ENCODE data around the gene GMIP.

GMIP gene

GRCh38 chr19:19659646-19660245, 16.3 kb upstream of the GMIP start:
- no peak for DNase-seq

GRCh38 chr19:19657397-19657783, 13.9 kb upstream of the GMIP start:
- DNase-seq: no peak

- DNase-seq: no peak
These were observed 13.3 kb upstream of the GMIP start for GRCh38 chr19:19656451-19657396.

DNA sequence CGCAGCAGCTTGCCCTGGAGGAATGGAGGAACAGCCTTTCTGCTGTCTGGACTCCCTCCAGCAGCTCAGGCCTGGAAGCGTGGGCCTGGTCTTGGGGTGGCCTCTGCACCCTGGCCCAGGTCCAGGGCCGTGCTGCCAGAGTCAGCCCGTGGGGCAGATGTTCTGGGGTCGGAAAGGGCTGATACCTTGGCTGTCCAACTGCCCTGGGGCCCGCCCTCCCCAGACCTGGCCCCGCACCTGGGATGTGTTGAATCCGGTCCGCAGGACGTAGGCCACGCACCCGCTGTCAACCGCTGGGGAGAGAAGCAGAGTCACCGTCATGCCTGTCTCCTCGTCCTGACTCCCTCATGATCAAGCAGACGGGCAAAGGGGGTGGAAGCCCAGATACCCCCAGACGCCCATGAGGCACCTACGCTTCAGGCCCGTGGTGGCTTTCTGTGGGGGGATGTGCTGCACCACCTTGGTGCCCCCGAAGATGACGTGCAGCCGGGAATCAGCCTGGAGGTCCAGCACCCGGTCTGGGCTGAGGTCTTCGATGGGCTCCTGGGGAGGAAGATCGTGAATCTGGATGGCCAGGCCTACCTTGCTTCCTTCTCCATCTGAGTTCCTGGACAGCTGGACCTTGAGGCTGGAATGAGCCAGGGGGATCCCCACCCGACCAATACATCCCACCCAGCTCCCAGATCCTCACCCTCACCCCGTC, 12.3 kb upstream of the GMIP start:
- no peak for DNase-seq

DNA sequence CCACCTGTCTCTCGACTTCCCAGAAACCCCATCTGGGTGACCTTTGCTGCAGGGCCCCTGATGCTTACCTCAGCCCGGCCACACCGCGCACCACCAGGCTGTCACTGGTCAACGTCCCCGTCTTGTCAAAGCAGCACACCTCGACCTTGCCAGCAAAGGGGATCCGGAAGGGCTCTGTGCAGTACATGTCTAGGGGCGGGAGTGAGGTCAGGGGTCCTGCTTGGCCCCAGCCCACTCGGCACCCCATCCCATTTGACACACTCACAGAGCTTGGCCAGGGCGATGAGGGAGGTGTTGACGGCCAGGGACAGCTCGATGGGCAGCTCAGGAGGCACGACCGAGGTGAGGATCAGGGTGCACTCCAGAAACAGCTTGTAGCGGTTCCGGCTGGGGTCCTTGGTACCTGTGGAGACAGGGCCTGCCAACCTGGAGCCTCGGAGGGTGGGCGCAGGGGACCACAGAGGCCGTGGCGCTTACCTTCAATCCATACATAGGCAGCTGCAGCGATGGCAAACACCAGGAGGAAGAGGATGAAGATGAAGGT, 11.7 kb upstream of the GMIP start:
- no peak for DNase-seq

DNA sequence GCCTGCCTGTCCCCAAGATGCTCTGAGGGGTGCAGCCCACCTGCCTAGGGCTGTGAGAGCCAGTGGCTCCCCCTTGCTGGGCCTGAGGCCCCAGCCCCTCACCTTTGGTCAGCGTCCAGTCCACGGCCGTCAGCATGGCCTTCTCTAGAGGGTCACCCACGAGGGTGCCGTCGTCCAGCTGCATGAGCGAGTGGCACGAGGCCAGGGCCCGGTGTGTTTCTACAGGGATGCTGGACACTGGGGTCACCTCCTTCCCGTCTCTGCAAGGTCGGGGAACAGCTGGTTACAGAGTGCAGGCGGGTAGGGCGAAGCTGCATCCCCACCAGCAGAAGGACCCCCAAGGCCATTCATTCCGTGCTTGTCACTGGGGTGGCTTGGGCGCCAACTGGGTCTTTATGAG, 11.0 kb upstream of the GMIP start:
- no peak for DNase-seq

DNA sequence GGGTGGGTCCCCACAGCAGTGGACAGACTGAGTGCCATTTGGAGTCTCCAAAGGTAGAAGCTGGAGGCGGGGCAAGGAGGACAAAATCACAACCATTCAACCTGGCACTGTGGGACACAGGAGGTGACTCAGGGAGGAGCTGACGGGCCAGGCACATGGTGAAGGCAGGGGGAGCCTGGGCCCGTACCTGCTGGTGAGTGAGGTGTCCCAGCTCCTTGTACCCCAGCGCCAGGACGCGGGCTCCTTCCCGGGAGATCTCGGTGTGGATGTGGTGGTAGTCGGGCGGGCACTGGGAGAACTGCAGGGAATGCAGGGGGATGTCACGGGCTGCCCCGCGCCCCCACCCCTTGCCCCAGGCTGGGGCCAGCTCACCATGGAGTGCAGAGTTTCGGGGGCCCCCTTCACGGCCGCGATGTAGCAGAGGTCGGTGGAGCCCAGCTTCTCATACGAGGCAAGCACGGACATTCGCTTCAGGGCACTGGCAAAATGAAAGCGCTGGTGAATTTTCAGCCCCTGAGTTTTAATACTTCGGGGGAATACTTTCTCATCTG, 10.2 kb upstream of the GMIP start:
- no peak for DNase-seq

- DNase-seq: no peak
These were observed 9.2 kb upstream of the GMIP start for GRCh38 chr19:19652482-19653295.

DNA sequence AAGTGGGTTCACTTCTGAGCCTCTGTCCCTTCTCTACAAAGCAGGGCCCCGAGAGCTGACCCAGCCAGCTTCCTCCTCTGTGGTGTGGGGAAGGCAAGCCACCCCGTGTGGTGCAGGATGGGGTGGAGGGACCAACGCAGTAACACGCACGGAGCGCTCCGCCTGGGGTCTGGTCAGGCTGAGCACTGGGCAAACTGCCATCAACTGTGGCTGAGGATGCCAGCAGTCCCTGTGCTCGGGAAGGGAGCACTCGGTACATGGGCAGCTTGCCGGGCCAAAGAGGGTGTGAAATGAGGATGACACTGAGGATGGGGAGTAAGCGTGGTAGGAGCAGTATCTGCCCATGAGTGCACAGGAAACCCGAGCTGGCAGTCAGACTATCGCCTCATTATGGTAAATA, 7.6 kb upstream of the GMIP start:
- DNase-seq: no peak

DNA sequence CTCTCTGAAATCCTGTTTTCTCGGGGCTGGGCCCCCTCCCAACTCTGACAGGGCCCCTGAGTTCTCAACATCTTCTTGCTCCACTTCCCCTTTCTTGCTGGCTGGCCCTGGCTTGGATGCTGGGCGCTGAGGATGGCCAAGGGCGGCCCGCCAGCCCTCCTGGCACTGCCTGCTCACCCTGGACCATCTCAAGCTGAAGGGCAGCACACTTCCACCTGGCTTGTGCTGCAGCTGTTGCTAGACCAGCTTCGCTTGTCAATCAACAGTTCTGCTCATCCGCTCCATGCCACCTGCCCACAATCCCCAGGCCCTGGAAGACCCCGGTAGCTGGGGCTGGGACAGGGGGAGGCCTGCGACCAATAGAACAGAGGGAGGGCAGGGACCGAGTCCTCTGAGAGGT, 6.9 kb upstream of the GMIP start:
- peak; percentile 28 to 43 for DNase-seq

DNA sequence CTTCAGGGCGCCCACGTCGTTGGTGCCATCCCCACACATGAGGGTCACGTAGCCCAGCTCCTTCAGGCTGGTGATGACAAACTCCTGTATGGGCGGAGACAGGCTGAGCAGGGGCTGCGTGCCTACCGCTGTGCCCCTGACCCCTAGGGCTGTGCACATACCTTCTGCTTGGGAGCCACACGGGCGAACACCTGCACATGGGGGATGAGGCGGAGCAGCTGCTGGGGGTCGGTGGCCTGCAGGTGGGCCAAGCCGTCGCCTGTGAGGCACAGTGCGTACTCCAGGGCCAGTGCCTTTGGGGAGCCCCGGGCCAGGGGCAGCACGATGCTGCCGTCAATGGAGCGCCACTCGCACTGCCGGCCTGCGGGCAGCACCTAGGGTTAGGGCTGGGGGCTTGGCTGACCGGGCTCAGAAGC, 6.1 kb upstream of the GMIP start:
- DNase-seq: no peak

DNA sequence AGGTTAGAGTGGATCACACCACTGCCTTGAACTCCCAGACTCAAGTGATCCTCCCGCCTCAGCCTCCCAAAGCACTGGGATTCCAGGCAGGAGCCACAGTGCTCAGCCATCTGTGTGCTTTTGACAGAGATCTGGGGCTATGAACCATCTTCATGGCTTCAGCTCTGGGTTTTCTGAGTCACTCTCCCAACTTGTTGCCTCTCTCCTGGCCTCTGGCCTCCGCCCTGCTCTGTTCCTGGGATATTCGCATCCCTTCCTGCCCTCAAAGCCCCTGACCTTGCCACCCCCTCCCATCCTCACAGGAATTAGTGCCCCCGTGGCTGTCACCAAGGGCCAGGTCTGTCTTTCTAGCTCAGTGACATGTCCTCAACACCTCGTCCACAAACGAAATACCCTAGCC, 5.7 kb upstream of the GMIP start:
- no peak for DNase-seq

DNA sequence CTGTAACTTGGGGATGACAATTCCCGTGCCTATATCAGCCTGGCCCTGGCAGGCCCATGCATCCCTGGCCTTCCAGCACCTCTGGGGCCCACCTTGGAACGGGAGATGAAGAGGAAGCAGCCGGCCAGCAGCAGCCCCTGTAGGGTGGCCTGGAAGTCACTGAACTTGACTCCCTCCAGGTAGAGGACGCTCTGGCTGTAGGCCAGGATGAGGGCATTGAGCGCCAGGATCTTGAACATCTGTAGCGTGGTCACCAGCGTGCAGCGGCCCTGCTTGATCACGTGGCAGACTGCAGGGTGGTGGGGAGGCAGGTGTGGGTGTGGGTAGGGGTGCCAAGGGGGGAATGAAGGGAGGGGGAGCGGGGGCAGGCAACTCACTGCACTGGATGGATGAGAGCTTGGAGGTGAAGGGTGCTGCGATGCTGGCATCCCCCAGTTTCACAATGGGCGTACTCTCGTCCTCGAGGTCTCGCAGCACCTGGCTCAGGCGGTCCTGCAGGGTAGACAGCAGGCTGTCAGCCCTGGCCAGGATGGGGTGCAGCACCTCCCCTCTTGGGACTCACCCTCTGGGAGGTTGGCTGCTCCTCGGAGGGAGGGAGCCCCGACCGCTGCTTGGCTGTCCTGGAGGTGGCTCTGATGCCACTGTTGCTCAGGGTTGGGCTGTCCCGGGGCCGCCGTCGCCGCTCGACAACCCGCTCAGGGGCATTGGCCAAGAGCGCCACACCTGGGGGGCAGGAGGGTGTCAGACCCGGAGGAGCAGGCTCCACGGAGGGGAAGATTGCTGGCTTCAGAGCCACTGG, 3.8 kb upstream of the GMIP start:
- no peak for DNase-seq

DNA sequence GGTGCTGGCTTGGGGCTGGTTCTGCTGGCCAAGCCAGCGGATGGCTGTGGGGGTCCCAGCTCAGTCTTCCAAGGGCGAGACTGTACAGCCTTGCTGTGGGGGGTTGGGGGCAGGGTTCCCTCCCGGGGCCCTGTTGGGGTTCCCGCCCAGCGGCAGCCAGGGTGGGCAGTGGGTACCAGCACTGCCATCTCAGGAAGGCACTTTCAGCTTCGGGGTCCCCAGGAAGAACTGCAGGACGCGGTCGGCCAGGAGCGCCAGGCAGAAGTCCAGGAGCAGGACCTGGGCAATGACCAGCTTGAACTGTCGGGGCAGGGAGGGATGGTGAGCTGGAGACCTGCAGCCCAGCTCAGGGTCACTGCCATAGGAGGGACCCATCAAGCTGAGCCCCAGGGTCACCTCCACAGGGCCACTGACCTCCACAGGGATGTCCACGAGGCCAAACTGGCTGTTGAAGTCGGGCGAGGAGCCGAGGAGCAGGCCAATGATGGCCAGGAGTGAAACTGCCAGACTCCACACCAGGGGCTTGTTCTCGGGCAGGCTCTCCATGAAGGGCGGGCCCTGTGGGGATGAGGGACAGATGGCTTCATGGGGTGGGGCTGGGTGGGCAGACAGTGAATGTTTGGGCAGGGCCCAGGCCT, 1.9 kb upstream of the GMIP start:
- DNase-seq: no peak

DNA sequence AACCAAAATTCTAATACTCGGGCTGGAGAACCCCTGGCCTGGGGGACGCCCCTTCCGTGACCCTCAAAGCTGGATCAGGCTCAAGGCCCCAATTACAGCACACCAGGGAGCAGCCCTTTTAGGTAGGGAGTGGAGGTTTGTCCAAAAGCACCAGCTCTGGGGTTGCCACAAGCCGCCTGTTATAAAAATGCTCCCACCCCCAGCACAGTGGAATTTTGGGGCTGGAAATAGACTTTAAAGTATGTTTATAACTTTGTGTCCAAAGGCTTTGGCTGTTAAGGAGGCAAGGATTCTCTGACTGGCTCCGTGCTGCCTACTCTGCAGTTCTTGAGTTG, 564 bp upstream of the GMIP start:
- no peak for DNase-seq

DNA sequence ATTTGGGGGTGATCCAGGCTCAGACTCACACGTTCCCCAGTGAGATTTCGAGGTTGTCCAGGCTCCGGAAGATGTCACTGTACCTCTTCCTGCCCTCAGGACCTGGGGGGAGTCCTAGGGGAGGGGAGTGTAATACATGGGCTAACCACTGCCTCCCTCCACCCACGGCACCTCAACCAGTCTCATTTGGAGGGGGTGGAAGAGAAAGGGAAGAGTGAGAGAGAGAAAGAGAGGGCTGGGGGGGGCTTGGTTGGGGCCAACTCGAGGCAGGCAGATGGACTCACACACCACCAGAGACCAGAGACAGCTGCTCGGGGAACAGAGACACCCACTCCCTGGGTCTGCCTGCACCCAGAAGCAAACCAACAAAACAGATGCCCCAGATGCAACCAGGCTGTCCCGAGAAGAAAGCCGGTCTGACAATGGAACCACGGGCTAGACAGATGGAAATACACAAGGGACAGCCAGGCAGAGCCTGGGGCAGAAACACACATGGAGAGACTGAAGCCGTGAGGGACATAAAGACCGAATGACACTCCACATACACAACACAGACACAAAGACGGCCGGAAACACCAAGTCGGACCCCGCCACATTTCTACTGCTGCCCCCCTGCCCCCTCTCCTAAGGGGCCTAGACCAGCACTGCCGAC, 825 bp downstream of the GMIP start:
- DNase-seq: peak; percentile 46 to 54

DNA sequence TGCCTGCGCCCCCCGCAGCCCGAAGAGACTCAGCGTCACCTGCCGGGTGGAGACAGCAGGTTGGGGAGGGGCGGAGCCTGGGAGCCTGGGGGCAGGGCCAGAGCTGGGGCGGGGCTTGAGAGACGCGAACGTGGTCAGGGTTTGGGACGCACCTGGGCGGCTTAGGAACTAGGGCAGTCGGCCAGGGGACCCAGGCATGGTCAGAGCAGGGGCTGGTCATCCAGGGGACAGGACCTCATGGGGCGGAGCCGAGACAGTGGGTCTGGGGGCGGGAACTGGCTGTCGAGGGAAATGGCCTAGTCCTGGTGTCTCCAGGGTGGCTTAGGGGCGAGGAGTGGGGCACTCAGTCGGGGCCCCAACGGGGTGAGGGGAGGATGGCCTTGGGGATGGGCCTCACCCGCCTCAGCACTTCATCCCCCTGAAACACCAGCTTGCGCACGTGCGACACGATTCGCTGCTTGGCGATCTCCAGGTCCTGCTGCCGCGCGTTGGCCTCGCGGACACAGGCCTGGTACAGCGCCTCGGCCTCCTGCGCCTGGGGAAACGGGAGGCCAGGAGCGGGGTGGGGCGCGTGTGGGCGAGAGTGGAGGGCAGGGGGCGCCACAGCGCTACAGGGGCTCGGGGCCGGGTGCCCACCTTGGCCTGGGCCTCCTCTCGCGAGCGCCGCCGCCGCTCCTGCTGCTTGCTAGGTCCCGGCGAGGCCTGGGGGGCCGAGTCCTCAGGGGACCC, 5.8 kb downstream of the GMIP start:
- no peak for DNase-seq

DNA sequence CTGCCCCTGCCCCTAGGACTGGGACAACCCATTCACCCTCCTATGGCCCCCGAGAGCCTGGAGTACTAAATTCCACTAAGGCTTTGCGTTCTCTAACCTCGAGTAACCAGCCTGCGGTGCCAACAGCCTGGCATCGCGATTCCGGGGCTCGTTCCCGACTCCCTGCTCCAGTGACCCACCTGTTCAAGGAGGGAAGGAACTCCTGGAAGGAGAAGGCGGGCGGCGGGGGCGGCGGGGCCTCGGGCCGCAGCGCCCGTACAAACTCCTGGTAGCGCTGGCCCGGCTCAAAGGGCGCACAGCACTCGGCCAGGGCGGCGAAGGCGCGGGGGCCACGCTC, 6.3 kb downstream of the GMIP start:
- no peak for DNase-seq

DNA sequence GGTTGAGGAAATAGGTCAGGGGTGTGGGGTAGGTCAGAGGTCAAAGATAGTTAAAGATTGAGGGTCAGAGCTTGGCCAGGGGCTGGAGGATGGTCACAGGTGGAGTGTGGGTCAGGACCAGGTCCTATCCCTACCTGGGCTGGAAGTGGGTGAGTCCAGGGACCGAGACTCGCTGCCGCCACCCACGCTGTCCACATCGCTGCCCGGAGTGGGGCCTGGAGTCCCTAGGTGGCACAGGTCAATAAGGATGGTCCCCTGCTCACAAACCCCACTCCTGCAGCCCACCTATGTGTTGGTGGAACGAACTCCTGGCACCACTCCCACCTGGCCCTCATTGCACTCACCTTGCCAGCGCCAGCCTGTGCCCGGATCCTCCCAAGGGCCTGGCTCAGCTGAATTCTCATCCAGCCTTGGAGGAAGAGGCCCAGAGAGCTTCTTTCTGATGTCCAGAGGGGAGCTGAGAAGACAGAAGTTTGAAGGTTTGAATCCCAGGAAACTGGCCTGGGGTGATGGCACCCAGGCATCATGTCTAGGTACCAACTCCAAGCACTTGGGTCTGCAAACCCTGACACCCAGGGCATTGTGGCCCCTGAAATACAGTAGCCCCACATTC, 6.8 kb downstream of the GMIP start:
- DNase-seq: no peak

DNA sequence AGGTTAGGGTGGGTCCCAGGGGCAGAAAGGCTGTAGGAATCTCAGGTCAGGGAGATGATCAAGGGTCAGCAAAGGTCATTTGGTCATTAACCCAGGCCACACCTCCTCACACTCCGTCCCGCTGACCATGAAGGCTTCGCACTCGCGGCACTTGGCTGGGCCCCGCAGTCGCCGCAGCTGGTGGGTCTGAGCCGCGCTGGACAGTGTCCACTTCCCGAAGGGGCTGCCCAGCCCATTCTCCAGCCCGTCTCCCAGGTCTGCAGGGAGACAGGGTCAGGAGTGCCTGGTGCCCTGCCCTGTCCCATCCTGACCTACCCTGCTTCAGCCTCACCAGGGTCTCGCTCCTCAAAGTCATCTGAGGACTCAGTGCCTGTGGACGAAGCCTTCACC, 8.1 kb downstream of the GMIP start:
- no peak for DNase-seq
